Stimulated activated CD4-positive, alpha-beta T cell treated with anti-CD3 and anti-CD28 coated beads, Interleukin-12 subunit alpha, Interleukin-12 subunit beta, amount 100 ng/mL, for 24 hours (primary cell): ENCODE results near the gene ACADSB.

Experiments used
- DNase-seq, 2 experiments: peaks; one replicate each; pipeline ENCODE4 v3.0.0-alpha.2; 2020; ENCODE audit warnings: low read depth in 2 of 2

ACADSB gene

DNA sequence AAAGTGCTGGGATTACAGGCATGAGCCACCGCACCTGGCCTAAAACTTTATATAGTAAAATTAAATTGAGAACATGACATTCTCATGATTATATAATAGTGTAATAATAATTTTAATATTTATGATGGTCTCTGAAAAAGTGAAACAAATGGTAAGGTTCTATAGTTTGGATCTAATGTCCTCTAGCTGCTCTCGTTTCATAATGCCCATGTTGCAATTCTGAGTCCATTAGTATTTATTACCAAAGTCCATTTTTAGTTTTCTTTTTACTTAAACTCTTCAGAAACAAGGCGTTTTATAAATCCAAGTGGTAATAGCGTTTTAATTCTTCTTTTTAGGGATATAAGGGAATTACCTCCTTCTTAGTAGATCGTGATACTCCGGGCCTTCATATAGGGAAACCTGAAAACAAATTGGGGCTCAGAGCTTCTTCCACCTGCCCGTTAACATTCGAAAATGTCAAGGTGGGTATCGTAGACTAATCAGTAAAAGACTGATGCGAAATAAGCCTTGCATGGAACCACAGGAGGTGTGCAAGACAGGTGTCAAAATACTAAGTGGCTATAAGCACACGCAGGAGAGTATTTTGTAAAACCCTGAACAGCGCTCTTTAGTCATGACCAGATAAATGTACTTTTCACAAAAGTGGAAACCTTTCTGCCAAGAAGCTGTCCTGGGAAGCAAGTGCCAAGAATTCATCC, 34.1 kb downstream of the ACADSB start:
- no peak for DNase-seq

DNA sequence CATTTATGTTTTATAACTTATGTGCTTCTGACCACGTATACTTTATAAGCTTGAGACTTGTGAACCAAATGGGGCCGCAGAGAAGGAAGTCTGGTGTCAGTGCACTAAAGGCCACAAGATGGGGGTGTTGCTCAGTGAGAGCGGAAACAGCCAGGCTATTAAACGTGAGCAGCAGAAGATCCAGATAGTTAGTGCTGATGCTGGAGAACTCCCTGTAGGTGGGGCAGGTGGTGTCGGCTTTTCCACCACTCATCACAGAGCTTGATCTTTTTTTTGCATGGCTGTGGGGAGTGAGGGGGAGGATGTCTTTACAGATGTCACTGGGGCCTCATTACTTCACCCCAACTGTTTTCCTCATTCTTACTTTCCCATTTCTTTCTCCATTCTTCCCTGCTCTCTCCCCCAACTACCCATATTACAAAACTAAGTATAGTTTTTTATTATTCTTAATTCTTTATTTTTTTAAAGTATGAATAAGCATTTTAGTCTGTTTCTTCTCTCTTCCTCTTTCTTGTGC, 34.7 kb downstream of the ACADSB start:
- peak; percentile 3 to 8 for DNase-seq

GRCh38 chr10:123044391-123044790, 35.6 kb downstream of the ACADSB start:
- no peak for DNase-seq

GRCh38 chr10:123045961-123046731, 37.3 kb downstream of the ACADSB start:
- no peak for DNase-seq

- no peak for DNase-seq
These were observed 49.2 kb downstream of the ACADSB start for GRCh38 chr10:123057968-123058367.

DNA sequence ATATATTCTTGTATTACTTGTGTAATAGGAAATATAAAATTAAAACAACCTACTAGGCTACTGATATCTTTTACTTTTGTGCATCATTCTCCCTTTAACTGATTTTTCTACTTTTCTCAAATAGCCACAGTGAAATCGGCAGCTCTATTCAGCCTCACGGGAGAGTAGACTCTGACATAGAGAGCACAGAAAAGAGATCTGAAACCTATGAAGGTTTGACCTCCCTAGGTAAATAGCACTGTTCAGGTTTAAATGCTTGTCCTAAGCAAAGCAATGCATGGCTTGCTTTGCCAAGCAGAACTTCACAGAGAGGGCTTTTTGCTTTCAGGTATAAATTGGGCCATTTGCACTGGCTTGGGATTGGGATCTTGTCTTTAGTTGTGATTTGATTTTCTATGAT, 53.1 kb downstream of the ACADSB start:
- DNase-seq, result no peak

DNA sequence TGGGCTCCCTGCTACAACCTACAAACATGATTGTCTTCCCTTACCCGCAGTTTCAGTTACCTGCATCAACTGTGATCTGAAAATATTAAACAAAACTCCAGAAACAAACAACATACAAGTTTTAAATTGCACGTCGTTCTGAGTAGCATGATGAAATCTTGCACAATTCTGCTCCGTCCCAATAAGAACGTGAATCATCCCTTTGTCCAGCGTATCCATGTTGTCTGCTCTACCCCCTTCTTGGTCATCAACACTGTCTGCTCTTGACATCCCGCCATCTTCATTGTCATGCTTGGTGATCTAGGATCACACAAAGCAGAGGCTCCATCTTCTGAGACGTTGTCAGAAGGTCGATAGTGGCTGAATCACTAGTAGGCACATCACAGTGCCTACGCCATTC, 53.9 kb downstream of the ACADSB start:
- DNase-seq, result no peak

GRCh38 chr10:123068087-123068853, 59.5 kb downstream of the ACADSB start:
- DNase-seq, result no peak

DNA sequence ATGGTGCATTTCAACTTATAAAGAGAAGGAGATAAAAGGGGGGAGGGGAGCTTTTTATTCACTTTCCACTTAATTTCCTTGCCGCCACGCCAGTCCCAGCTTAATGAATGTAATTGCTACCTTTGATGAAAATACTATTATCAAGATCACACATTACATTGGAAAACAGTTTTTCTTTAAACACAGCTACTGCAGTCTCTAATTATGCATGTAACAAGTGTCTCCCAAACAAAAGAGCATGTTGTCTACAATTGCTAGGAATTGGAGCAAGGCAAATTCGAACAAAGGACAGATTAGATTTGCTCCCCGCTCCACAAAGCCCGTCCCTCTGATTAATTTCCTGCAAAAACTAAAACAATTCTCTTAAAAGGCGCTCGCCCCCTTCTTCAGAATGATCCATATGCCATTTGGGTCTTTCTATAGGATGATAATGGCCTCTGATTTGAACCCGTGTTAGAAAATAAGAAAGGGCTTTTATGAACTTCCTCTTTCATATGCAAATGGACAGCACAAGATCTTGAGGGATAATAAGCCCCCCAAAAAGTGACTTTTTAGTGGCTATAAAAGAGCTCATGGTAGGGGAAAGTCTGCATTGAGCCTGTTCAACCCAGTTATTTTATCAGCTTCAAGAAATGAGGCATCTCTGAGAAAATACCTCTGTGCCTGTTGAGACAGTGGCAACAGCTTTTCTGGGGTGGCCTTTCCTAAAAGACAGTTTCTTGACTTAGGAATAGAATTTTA, 60.6 kb downstream of the ACADSB start:
- DNase-seq, result no peak

- DNase-seq, result no peak
These were observed 64.4 kb downstream of the ACADSB start for GRCh38 chr10:123073187-123073586.

DNA sequence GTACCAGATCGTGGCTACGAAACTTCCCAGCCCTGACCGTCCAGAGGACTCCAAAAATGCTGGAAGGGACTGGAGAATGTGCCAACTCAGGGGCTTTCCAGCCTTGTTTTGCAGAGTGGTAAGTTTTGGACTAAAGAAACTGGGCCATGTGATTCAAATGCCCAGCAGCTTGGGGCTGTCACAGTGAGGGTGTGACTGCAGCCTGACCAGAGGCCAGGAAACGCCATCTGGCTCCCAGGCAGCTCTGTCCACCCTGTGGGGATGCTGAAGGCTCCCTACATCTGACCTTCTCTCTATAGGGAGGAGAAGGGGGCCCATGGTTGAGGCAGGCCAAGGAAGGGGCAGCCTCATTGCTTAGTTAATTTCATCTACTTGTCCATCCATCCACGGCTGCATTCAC, 65.4 kb downstream of the ACADSB start:
- no peak for DNase-seq

- no peak for DNase-seq
These were observed 73.1 kb downstream of the ACADSB start for GRCh38 chr10:123081896-123082295.

DNA sequence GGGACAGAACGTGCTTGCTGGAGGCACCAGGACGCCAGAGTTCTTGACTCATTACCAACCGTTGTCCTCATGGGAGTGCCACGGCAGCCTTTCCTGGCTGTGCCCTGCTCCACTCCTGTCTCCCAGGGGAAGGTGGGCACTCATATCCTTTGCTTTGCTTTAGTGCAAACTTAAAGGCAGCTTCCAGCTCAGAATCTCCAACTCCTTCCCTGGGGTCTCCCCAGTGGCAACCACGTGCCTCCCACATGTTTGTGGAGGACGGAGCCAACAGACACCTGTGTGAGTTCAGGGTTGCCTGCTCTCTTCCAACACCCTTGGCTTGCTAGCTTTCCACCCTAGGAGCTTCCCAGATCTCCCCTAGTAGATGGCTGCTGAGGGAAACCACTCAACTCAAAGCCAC, 75.0 kb downstream of the ACADSB start:
- no peak for DNase-seq

GRCh38 chr10:123086281-123086680, 77.5 kb downstream of the ACADSB start:
- DNase-seq, result no peak

- DNase-seq, result no peak
These were observed 78.5 kb downstream of the ACADSB start for GRCh38 chr10:123087348-123087747.

DNA sequence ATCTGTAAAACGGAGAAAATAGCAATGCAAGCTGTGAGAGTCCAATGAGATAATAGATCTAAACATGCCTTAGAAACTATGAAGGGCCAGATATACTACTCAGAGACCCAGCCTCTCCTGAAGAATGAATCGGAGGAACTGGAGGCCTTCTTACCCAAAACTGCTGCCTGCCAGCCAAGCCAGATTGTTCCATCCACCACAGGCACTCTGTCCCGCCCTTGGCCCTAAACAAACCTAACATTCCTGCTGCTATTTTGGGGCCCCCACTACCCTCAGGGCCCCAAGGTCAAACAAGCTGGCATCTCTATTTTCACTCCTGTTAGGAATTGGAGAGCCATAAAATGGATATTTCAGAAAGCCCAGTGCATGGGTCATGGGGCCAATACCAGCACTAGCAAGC, 79.0 kb downstream of the ACADSB start:
- DNase-seq, result no peak

DNA sequence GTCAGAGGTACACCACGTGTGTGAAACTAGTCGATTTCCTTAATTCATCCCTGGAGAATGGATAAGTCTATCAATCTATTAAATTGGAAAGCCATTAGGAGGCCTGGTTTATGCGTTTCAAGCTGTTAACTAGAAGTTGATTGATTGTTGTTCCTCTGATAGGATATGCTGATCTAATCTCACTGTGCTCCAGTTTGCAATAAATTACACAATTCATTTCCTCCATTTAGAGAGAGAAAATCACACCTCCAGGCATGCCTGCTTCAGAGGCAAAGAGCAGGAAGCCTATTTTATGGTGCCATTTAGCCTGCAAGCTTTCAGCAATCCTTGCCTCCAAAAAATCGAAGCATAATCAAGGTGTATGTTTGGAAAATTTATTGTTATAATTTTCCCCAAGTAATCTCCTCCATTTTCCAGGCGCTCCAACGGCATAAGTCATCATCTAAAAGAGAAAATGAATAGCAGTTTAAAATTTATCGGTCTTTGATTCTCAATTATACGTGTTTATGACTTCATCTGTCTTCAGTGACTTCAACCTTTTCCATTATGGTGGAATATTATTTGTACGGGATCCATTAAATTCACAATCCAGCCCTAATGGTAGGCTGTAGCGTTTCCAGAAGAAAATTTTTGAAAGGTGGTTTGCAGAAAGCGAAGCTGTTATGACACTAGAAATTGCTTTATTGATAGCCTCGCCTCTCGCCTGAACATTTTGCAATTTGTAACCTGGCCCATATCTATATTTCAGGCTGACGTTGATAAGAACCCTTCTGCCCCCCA, 84.0 kb downstream of the ACADSB start:
- DNase-seq, result no peak

GRCh38 chr10:123093489-123093888, 84.7 kb downstream of the ACADSB start:
- DNase-seq, result no peak

DNA sequence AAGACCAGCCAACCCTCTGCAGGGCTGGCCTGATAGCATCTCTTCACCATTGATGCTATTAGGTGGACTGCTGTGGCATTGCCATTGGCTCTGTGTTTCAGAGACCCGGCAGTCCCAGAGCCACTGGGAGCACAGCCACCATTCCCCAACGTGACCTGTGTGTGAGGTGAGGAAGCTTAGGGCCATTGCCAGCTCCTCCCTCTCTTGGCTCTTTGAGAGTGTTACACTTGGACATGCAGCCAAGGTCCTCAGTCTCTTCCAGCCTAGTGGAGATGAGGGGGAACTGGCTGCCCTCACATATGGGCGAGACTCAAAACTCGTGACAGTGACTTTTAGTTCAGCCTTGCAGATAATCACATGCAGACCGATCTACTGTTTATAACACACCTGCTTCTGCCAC, 87.6 kb downstream of the ACADSB start:
- no peak for DNase-seq

GRCh38 chr10:123097039-123097438, 88.2 kb downstream of the ACADSB start:
- DNase-seq, result no peak
